GM12878 (cell line): Measurements from ENCODE around the gene EYS. TPM values are rescaled to one million over a fixed set of nuclear protein-coding genes. Genes with fewer than 3 reads are reported as not detected.

ENCODE experiments used
- ATAC-seq: fragments of 200-7000 bp; cut with Tn5 transposase; 3 replicates; pipeline ENCODE4 v1.9.1; 2020; ENCODE audit warnings: mild to moderate bottlenecking, moderate library complexity
- BruUV-seq: library from RNA; stranded (reverse); fragments of 400-500 nt; replicated peaks from 2 replicates; lab custom pipeline; 2021; lab: Mats Ljungman, UMichigan
- CTCF ChIA-PET: fragments of 300-600 bp; sonication (Branson Sonifier 250); formaldehyde crosslinking; extraction: SDS; loops from one replicate; lab custom pipeline; 2021; ENCODE audit warnings: inconsistent platforms; lab: Yijun Ruan, JAX
- POLR2A ChIA-PET: fragments of 350-600 bp; formaldehyde crosslinking; extraction: SDS; loops from one replicate; lab custom pipeline; 2021; ENCODE audit warnings: inconsistent platforms; lab: Charles Lee
- RAD21 ChIA-PET: fragments of 300-600 bp; sonication (Branson Sonifier 250); formaldehyde crosslinking; loops from one replicate; lab custom pipeline; 2023; ENCODE audit warnings: antibody characterized with exemption; ENCODE audit not compliant: unreplicated experiment; lab: Charles Lee
- SMC1A ChIA-PET: fragments of 300-600 bp; sonication (Branson Sonifier 250); formaldehyde crosslinking; loops from one replicate; lab custom pipeline; 2023; ENCODE audit not compliant: unreplicated experiment, uncharacterized antibody; lab: Charles Lee
- DNase-seq: peaks from one replicate; pipeline ENCODE4 v3.0.0-alpha.2; 2011; ENCODE audit warnings: low read depth, low spot score
- FAIRE-seq: peaks from 3 replicates; lab custom pipeline; 2011; peaks lifted over from hg19 to GRCh38; lab: Jason Lieb, UNC
- H2AFZ ChIP-seq: 2 replicates; pipeline ENCODE4 v1.6.0; 2011; ENCODE audit warnings: low read depth, low read length, control low read depth; ENCODE audit not compliant: control insufficient read depth
- H3K27ac ChIP-seq: 2 replicates; pipeline ENCODE4 v1.5.1; 2011; ENCODE audit warnings: control low read depth; ENCODE audit not compliant: control insufficient read depth, insufficient read depth
- H3K27me3 ChIP-seq, 2 experiments: replicated peaks in 1 of 2; 2 replicates each; pipeline versions ENCODE4 v1.6.0 to v1.6.1; 2011; ENCODE audit warnings: low read length in 1 of 2; ENCODE audit not compliant: control insufficient read depth in 2 of 2, insufficient read depth in 2 of 2
- H3K36me3 ChIP-seq, 2 experiments: 2 replicates each; pipeline ENCODE4 v1.5.1; 2011; ENCODE audit warnings: low read length in 1 of 2; ENCODE audit not compliant: control insufficient read depth in 2 of 2, insufficient read depth in 2 of 2
- H3K4me1 ChIP-seq: 2 replicates; pipeline ENCODE4 v1.6.1; 2011; ENCODE audit warnings: mild to moderate bottlenecking, low read length, moderate library complexity, mixed read lengths; ENCODE audit not compliant: control insufficient read depth, insufficient read depth
- H3K4me2 ChIP-seq: 2 replicates; pipeline ENCODE4 v1.6.0; 2011; ENCODE audit warnings: control low read depth; ENCODE audit not compliant: control insufficient read depth, insufficient read depth
- H3K4me3 ChIP-seq: fragments of 200-600 bp; sonication (generic); 2 replicates; pipeline ENCODE4 v1.5.1; 2016
- H3K79me2 ChIP-seq: 2 replicates; pipeline ENCODE4 v1.6.0; 2011; ENCODE audit warnings: low read length; ENCODE audit not compliant: control insufficient read depth, insufficient read depth
- H3K9ac ChIP-seq: 2 replicates; pipeline ENCODE4 v1.8.0; 2011; ENCODE audit warnings: low read length, control low read depth, mixed read lengths; ENCODE audit not compliant: control insufficient read depth, insufficient read depth
- H3K9me3 ChIP-seq: replicated peaks from 3 replicates; pipeline ENCODE4 v1.5.1; 2011; ENCODE audit warnings: mild to moderate bottlenecking, low read length; ENCODE audit not compliant: control insufficient read depth, insufficient read depth
- H4K20me1 ChIP-seq: 2 replicates; pipeline ENCODE4 v1.6.0; 2011; ENCODE audit not compliant: control insufficient read depth, insufficient read depth
- CREM ChIP-seq: IDR thresholded peaks from 2 replicates; pipeline ENCODE4 v1.6.1; 2014; ENCODE audit warnings: antibody characterized with exemption, low read depth
- GABPA ChIP-seq: IDR thresholded peaks from 2 replicates; pipeline ENCODE4 v1.6.1; 2014; ENCODE audit warnings: antibody characterized with exemption, low read depth, mild to moderate bottlenecking, inconsistent platforms
- HCFC1 ChIP-seq: fragments of 150-350 bp; IDR thresholded peaks from 2 replicates; pipeline ENCODE4 v1.6.1; 2014; ENCODE audit warnings: low read length
- PAX5 ChIP-seq: IDR thresholded peaks from 2 replicates; pipeline ENCODE4 v1.6.1; 2011; ENCODE audit warnings: low read depth, low read length, borderline replicate concordance
- WGBS: methylation state at CpG from one replicate; pipeline ENCODE4 v1.1.6; 2016; ENCODE audit warnings: low lambda C conversion rate; ENCODE audit not compliant: insufficient replicate concordance, insufficient coverage; ENCODE audit errors: missing lambda C conversion rate; 5-methylcytosine and 5-hydroxymethylcytosine counted together
- in situ Hi-C: fragments of 300-500 bp; cut with MboI; formaldehyde crosslinking; loops from 9 replicates; pipeline ENCODE4 v1.14.3; 2018; ENCODE audit warnings: mixed read lengths
- intact Hi-C: fragments of 100-400 bp; cut with micrococcal nuclease; formaldehyde crosslinking; loops from one replicate; pipeline ENCODE4 v1.14.2; 2022; ENCODE audit not compliant: unreplicated experiment
- polyA plus RNA-seq, 11 experiments: library from polyadenylated mRNA; depleted of rRNA in 4 of 11; unstranded in 6 of 11; stranded (reverse) in 5 of 11; fragments of >200 nt; fragmentation: Nextera tagmentation in 4 of 11; fragmentation: Illumina TruSeq in 1 of 11; extraction: Ambion mirVana in 4 of 11; extraction: Trizol in 1 of 11; gene quantifications; 1 replicate in 1 of 11; 2 replicates in 10 of 11; pipeline versions ENCODE4 v1.2.1 to v1.2.3, GENCODE V29; 2011 to 2016; ENCODE audit warnings: inconsistent platforms in 2 of 11, missing spikeins in 2 of 11, low read depth in 1 of 11
- total RNA-seq, 4 experiments: library from RNA; depleted of rRNA in 3 of 4; stranded (reverse); fragments of >200 nt in 3 of 4; fragmentation: Illumina TruSeq in 1 of 4; extraction: Trizol in 1 of 4; gene quantifications; 2 replicates each; pipeline versions ENCODE4 v1.2.1 to v1.2.3, GENCODE V29; 2013 to 2021
- TF ChIP-seq, protein P1 (sequence below): fragments of 450-650 bp; IDR thresholded peaks from 2 replicates; pipeline ENCODE4 v1.6.1; 2017; ENCODE audit warnings: mild to moderate bottlenecking, moderate library complexity

The EYS gene
- total and polyA plus RNA-seq, 10 of the 15 experiments (the other 5 are each of a cell fraction or from before 2014, with no cell fraction given) = under 0.01 to 0.14 (median 0.02) TPM; not detected in 1

DNA sequence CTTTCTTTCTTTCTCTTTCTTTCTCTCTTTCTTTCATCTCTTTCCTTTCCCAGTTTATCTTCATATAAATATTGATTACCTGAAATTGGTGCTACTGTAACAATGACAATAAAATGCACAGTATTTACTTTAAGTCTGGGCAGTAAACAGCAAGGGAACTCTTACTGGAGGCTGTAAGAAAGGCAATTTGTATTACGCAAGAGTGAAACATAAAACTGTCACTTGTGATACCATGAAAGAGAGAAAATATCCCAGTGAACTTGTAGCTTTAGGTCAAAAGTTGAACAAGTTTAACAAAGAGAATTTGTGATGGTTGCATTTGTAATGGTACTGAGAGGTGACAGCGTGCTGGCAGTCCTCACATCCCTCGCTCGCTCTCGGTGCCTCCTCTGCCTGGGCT lies 80.0 kb downstream of the EYS start:
- POLR2A ChIA-PET = no interaction called here
- TF ChIP-seq HCFC1 (no peak), GABPA (no peak), PAX5 (no peak)
- Histone ChIP-seq H2AFZ (no peak overlapping the region), H3K79me2 (no peaks in the 10 kb centered on the region), H3K36me3 (no peaks in the 10 kb centered on the region), H3K27me3 (no peaks in the 10 kb centered on the region), H3K9me3 (no peaks in the 10 kb centered on the region), H3K27ac (no peak overlapping the region), H4K20me1 (no peaks in the 10 kb centered on the region), H3K4me1 (no peaks in the 10 kb centered on the region), H3K9ac (no peak overlapping the region), H3K4me2 (no peak overlapping the region), H3K4me3 (no peak overlapping the region)
- DNase-seq (no peak), ATAC-seq (no peak), FAIRE-seq (no peak)
- in situ Hi-C loops = no loop called here
- WGBS = 76% methylated on average over 5 of the region's 5 CpGs
- SMC1A ChIA-PET = no interaction called here
- no TSS peak for BruUV-seq
- intact Hi-C loops = no loop called here
- RAD21 ChIA-PET = no interaction called here
- CTCF ChIA-PET = no interaction called here

DNA sequence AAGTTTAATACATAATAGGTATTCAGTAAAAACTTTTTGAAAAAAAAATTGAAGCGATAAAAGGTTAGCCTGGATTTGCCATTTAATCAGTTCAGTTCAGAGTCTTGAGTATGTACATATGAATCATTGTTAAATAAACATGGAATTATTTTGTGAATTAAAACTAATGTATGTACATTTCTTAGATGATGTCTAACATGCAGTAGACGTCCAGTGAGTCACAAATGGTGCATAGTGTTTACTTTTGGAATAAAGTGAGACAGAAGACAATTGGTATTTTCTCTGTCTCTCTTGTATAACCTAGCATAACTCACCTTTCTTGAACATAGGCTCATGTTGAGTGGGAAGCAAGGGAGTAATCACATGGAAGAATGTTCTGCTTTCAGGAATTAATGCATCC lies 83.5 kb downstream of the EYS start:
- Histone ChIP-seq H3K9me3 (no peaks in the 10 kb centered on the region), H3K9ac (no peak overlapping the region), H3K79me2 (no peaks in the 10 kb centered on the region), H3K4me2 (no peak overlapping the region), H3K36me3 (no peaks in the 10 kb centered on the region), H4K20me1 (no peaks in the 10 kb centered on the region), H3K4me3 (no peak overlapping the region), H2AFZ (no peak overlapping the region), H3K4me1 (no peaks in the 10 kb centered on the region), H3K27me3 (no peaks in the 10 kb centered on the region), H3K27ac (no peak overlapping the region)
- RAD21 ChIA-PET = no interaction called here
- intact Hi-C loops (no loop called here), in situ Hi-C loops (no loop called here)
- CTCF ChIA-PET = no interaction called here
- DNase-seq (no peak), FAIRE-seq (no peak), ATAC-seq (no peak)
- SMC1A ChIA-PET = interaction anchor here (0.6 kb wide), 1 partner anchor 68 kb away, joined by 3 read pairs; no protein-coding TSS in a partner anchor
- no TSS peak for BruUV-seq
- no peak for TF ChIP-seq CREM
- TF ChIP-seq, protein P1, sequence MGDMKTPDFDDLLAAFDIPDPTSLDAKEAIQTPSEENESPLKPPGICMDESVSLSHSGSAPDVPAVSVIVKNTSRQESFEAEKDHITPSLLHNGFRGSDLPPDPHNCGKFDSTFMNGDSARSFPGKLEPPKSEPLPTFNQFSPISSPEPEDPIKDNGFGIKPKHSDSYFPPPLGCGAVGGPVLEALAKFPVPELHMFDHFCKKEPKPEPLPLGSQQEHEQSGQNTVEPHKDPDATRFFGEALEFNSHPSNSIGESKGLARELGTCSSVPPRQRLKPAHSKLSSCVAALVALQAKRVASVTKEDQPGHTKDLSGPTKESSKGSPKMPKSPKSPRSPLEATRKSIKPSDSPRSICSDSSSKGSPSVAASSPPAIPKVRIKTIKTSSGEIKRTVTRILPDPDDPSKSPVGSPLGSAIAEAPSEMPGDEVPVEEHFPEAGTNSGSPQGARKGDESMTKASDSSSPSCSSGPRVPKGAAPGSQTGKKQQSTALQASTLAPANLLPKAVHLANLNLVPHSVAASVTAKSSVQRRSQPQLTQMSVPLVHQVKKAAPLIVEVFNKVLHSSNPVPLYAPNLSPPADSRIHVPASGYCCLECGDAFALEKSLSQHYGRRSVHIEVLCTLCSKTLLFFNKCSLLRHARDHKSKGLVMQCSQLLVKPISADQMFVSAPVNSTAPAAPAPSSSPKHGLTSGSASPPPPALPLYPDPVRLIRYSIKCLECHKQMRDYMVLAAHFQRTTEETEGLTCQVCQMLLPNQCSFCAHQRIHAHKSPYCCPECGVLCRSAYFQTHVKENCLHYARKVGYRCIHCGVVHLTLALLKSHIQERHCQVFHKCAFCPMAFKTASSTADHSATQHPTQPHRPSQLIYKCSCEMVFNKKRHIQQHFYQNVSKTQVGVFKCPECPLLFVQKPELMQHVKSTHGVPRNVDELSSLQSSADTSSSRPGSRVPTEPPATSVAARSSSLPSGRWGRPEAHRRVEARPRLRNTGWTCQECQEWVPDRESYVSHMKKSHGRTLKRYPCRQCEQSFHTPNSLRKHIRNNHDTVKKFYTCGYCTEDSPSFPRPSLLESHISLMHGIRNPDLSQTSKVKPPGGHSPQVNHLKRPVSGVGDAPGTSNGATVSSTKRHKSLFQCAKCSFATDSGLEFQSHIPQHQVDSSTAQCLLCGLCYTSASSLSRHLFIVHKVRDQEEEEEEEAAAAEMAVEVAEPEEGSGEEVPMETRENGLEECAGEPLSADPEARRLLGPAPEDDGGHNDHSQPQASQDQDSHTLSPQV = no peak
- 52% methylated on average over 2 of the region's 2 CpGs for WGBS
- POLR2A ChIA-PET = no interaction called here
